HG03558 (cell line): ENCODE data around the gene ASPSCR1.

Experiments
- ATAC-seq: cut with Tn5 transposase; IDR thresholded peaks from one replicate; pipeline ENCODE4 v1.9.1; 2021; ENCODE audit warnings: moderate number of reproducible peaks; ENCODE audit not compliant: unreplicated experiment; ENCODE audit errors: extremely low read depth

ASPSCR1 gene

GRCh38 chr17:81958633-81959342, 18.6 kb upstream of the ASPSCR1 start:
- no peak for ATAC-seq

GRCh38 chr17:81959362-81960129, 17.9 kb upstream of the ASPSCR1 start:
- no peak for ATAC-seq

GRCh38 chr17:81960130-81960958, 17.1 kb upstream of the ASPSCR1 start:
- ATAC-seq, result no peak

- no peak for ATAC-seq
Observed at GRCh38 chr17:81961087-81961511, 16.3 kb upstream of the ASPSCR1 start, which contains the start of gene NOTUM. Gene NOTUM (minus strand): TSS chr17:81961187. CDS start chr17:81960909, 278 bp downstream.

GRCh38 chr17:81961521-81962498, 15.6 kb upstream of the ASPSCR1 start:
- no peak for ATAC-seq

GRCh38 chr17:81962499-81963441, 14.7 kb upstream of the ASPSCR1 start:
- no peak for ATAC-seq

- ATAC-seq, result no peak
Observed at GRCh38 chr17:81964081-81964849, 13.2 kb upstream of the ASPSCR1 start.

GRCh38 chr17:81966343-81967243, 10.8 kb upstream of the ASPSCR1 start:
- ATAC-seq, result no peak

- no peak for ATAC-seq
Observed at GRCh38 chr17:81967244-81967532, 10.2 kb upstream of the ASPSCR1 start.

GRCh38 chr17:81967533-81968395, 9.7 kb upstream of the ASPSCR1 start:
- ATAC-seq, result no peak

- ATAC-seq, result no peak
Observed at GRCh38 chr17:81968396-81968745, 9.1 kb upstream of the ASPSCR1 start.

GRCh38 chr17:81968850-81969812, 8.3 kb upstream of the ASPSCR1 start:
- ATAC-seq, result no peak

GRCh38 chr17:81973432-81973831, 4.0 kb upstream of the ASPSCR1 start:
- no peak for ATAC-seq

GRCh38 chr17:81976332-81977210, 858 bp upstream of the ASPSCR1 start:
- ATAC-seq, result no peak
